Esophagus squamous epithelium (tissue), 4 donors: Measurements from ENCODE around the gene TDRD10.

Experiments used
- POLR2A ChIP-seq, 4 donors: fragments of 450-650 bp; IDR thresholded peaks; one replicate each; pipeline ENCODE4 v1.6.1; 2017; ENCODE audit warnings: antibody characterized with exemption in 4 of 4, mild to moderate bottlenecking in 4 of 4, moderate library complexity in 3 of 4
- TF ChIP-seq, protein P1 (sequence below), 6 experiments: fragments of 450-650 bp in 4 of 6; fragments of 200-600 bp in 2 of 6; sonication (generic) in 2 of 6; IDR thresholded peaks; one replicate each; pipeline ENCODE4 v1.5.1; 2016 to 2019; ENCODE audit warnings: antibody characterized with exemption in 6 of 6, mild to moderate bottlenecking in 4 of 6, moderate library complexity in 4 of 6

DNA sequence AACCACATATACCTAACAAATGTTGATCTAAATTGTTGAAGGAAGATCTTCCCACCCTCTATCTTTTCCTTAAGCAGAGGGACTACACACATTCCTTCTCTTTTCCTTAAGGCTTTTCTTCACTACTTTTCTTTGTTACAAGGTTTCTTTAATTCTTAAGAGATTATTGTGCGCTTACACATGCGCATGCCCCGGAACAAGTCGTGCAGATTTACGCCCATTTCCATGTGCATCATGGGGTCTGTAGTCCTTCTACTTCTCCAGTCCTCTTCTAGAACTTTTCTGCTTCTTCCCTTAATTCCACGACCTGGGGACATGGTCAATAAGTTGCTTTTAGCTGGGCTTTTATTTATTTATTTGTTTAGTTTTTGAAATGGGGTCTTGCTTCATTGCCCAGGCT is 63.9 kb downstream of the TDRD10 start:
- TF ChIP-seq, protein P1, sequence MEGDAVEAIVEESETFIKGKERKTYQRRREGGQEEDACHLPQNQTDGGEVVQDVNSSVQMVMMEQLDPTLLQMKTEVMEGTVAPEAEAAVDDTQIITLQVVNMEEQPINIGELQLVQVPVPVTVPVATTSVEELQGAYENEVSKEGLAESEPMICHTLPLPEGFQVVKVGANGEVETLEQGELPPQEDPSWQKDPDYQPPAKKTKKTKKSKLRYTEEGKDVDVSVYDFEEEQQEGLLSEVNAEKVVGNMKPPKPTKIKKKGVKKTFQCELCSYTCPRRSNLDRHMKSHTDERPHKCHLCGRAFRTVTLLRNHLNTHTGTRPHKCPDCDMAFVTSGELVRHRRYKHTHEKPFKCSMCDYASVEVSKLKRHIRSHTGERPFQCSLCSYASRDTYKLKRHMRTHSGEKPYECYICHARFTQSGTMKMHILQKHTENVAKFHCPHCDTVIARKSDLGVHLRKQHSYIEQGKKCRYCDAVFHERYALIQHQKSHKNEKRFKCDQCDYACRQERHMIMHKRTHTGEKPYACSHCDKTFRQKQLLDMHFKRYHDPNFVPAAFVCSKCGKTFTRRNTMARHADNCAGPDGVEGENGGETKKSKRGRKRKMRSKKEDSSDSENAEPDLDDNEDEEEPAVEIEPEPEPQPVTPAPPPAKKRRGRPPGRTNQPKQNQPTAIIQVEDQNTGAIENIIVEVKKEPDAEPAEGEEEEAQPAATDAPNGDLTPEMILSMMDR (IDR thresholded peaks at IDR 0.05) = no peak
- no peak for TF ChIP-seq POLR2A (IDR thresholded peaks at IDR 0.05)
